ENCODE results near the gene TTC9B.

TTC9B gene

GRCh38 chr19:40217934-40218890 lies at the start of gene TTC9B:
TSS of gene TTC9B (minus strand) at chr19:40218384. CDS start at chr19:40218381, 3 bp downstream.
- peak in 1 of 3 donors; percentile 38 for DNase-seq (ENCODE audit: low read depth in 3 of 3, low spot score in 1 of 3)

GRCh38 chr19:40267601-40267997 lies 49.4 kb upstream of the TTC9B start:
- DNase-seq (ENCODE audit: low read depth in 3 of 3, low spot score in 1 of 3) = no peak

- no peak for DNase-seq (ENCODE audit: low read depth in 3 of 3, low spot score in 1 of 3)
These were observed 48.9 kb upstream of the TTC9B start for GRCh38 chr19:40266912-40267600.

GRCh38 chr19:40266119-40266518 lies 47.9 kb upstream of the TTC9B start:
- DNase-seq (ENCODE audit: low read depth in 3 of 3, low spot score in 1 of 3) = no peak

GRCh38 chr19:40265763-40266099 lies 47.5 kb upstream of the TTC9B start:
- no peak for DNase-seq (ENCODE audit: low read depth in 3 of 3, low spot score in 1 of 3)

GRCh38 chr19:40265055-40265762 lies 47.0 kb upstream of the TTC9B start:
- DNase-seq (ENCODE audit: low read depth in 3 of 3, low spot score in 1 of 3) = no peak

- DNase-seq (ENCODE audit: low read depth in 3 of 3, low spot score in 1 of 3) = no peak
These were observed 46.3 kb upstream of the TTC9B start for GRCh38 chr19:40264314-40265054.

- no peak for DNase-seq (ENCODE audit: low read depth in 3 of 3, low spot score in 1 of 3)
These were observed 45.5 kb upstream of the TTC9B start for GRCh38 chr19:40263440-40264313.

GRCh38 chr19:40262422-40262821 lies 44.2 kb upstream of the TTC9B start:
- no peak for DNase-seq (ENCODE audit: low read depth in 3 of 3, low spot score in 1 of 3)

- DNase-seq (ENCODE audit: low read depth in 3 of 3, low spot score in 1 of 3) = no peak
These were observed 43.4 kb upstream of the TTC9B start for GRCh38 chr19:40261631-40262030.

- no peak for DNase-seq (ENCODE audit: low read depth in 3 of 3, low spot score in 1 of 3)
These were observed 38.9 kb upstream of the TTC9B start for GRCh38 chr19:40257096-40257517.

GRCh38 chr19:40256512-40256911 lies 38.3 kb upstream of the TTC9B start:
- no peak for DNase-seq (ENCODE audit: low read depth in 3 of 3, low spot score in 1 of 3)

- no peak for DNase-seq (ENCODE audit: low read depth in 3 of 3, low spot score in 1 of 3)
These were observed 37.5 kb upstream of the TTC9B start for GRCh38 chr19:40255619-40256166.

- no peak for DNase-seq (ENCODE audit: low read depth in 3 of 3, low spot score in 1 of 3)
These were observed 36.7 kb upstream of the TTC9B start for GRCh38 chr19:40254714-40255418.

- DNase-seq (ENCODE audit: low read depth in 3 of 3, low spot score in 1 of 3) = no peak
These were observed 35.5 kb upstream of the TTC9B start for GRCh38 chr19:40253611-40254092.

GRCh38 chr19:40252395-40252794 lies 34.2 kb upstream of the TTC9B start:
- DNase-seq (ENCODE audit: low read depth in 3 of 3, low spot score in 1 of 3) = no peak

- DNase-seq (ENCODE audit: low read depth in 3 of 3, low spot score in 1 of 3) = no peak
These were observed 33.8 kb upstream of the TTC9B start for GRCh38 chr19:40251991-40252390.

- no peak for DNase-seq (ENCODE audit: low read depth in 3 of 3, low spot score in 1 of 3)
These were observed 33.1 kb upstream of the TTC9B start for GRCh38 chr19:40251244-40251643.

- no peak for DNase-seq (ENCODE audit: low read depth in 3 of 3, low spot score in 1 of 3)
These were observed 31.6 kb upstream of the TTC9B start for GRCh38 chr19:40249781-40250180.

Data from stimulated activated CD4-positive, alpha-beta T cell treated with anti-CD3 and anti-CD28 coated beads, TNF-alpha, amount 100 ng/mL, for 1 hour (primary cell).